ENCODE measurements around the gene MRPS15. TPM values are rescaled to one million over a fixed set of nuclear protein-coding genes. Genes with fewer than 3 reads are reported as not detected.

MRPS15 gene
- total RNA-seq, 1 donor from 2014 or later: 72.0 TPM

DNA sequence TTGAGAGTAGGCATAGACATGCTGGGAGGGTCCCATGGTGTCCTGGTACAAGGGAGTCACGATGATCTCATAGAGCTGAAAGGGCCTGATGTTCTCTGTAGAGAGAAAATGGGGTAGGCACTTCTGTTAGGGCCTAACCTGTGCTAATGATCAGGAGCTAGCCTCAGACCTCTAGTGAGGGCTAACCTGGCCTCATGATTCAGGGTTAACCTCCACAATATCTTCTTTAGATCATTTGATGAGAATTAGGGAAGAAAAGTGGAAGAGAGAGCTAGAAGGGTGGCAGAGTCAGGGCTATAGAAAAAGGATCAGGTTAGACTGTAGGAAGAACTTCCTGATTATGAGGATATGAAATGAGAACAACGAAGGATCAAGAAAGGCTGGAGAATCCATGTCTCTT lies 5.0 kb upstream of the MRPS15 start:
- no peaks in the 10 kb centered on the region for H3K36me3 Mint-ChIP-seq (ENCODE audit: insufficient read depth)
- H3K4me3 Mint-ChIP-seq (ENCODE audit: low read depth): no peak overlapping the region
- no peak overlapping the region for H3K27ac Mint-ChIP-seq
- H3K4me1 Mint-ChIP-seq (ENCODE audit: low read depth): peaks cover 16% of the 10 kb centered on the region
- DNase-seq (ENCODE audit: low spot score, unreplicated experiment): no peak
- H3K9me3 Mint-ChIP-seq (ENCODE audit: low read depth): no peaks in the 10 kb centered on the region
- H3K27me3 Mint-ChIP-seq: no peaks in the 10 kb centered on the region
- TF ChIP-seq, protein P1, sequence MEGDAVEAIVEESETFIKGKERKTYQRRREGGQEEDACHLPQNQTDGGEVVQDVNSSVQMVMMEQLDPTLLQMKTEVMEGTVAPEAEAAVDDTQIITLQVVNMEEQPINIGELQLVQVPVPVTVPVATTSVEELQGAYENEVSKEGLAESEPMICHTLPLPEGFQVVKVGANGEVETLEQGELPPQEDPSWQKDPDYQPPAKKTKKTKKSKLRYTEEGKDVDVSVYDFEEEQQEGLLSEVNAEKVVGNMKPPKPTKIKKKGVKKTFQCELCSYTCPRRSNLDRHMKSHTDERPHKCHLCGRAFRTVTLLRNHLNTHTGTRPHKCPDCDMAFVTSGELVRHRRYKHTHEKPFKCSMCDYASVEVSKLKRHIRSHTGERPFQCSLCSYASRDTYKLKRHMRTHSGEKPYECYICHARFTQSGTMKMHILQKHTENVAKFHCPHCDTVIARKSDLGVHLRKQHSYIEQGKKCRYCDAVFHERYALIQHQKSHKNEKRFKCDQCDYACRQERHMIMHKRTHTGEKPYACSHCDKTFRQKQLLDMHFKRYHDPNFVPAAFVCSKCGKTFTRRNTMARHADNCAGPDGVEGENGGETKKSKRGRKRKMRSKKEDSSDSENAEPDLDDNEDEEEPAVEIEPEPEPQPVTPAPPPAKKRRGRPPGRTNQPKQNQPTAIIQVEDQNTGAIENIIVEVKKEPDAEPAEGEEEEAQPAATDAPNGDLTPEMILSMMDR (IDR thresholded peaks at IDR 0.05; ENCODE audit: unreplicated experiment): no peak

DNA sequence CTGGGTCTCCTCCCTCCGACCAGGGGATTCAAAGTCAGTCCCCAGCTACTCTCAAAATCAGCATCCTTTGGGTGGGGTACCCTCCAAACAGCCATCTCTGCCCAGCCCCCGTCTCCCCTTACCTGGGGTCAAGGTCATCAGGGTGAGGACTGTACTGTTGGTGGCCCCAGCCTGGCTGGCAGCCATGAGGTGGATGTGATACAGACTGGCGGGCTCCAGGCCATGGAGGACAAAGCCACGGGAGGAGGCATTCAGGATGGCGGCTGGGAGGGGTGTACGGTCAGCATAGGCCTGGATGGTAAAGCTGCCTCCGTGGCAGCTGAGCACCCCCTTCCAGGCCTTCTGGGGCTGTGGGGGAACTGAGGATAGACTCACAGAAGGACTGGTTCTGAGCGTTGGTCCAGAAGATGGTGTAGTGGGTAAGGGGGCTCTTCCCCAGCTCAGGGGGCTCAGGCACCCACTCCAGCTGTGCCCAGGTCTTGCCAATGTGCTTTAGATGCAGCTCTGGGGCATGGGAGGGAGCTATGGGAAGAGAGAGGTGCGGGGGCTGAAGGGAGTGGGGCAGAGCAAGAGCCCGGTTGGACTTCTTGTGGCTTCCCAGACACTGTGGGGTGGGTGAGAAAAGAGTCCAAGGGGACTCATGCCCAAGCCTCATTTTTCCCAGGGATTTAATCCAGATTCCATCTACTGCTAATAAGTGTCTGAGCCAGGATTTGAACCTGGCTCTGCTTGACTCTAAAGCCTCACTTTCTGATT lies 3.7 kb upstream of the MRPS15 start:
- H3K27me3 Mint-ChIP-seq: no peaks in the 10 kb centered on the region
- H3K36me3 Mint-ChIP-seq (ENCODE audit: insufficient read depth): peaks cover 1% of the 10 kb centered on the region
- H3K27ac Mint-ChIP-seq: no peak overlapping the region
- DNase-seq (ENCODE audit: low spot score, unreplicated experiment): no peak
- TF ChIP-seq, protein P1 (IDR thresholded peaks at IDR 0.05; ENCODE audit: unreplicated experiment): no peak
- H3K4me1 Mint-ChIP-seq (ENCODE audit: low read depth): peaks cover 21% of the 10 kb centered on the region
- no peaks in the 10 kb centered on the region for H3K9me3 Mint-ChIP-seq (ENCODE audit: low read depth)
- H3K4me3 Mint-ChIP-seq (ENCODE audit: low read depth): no peak overlapping the region

DNA sequence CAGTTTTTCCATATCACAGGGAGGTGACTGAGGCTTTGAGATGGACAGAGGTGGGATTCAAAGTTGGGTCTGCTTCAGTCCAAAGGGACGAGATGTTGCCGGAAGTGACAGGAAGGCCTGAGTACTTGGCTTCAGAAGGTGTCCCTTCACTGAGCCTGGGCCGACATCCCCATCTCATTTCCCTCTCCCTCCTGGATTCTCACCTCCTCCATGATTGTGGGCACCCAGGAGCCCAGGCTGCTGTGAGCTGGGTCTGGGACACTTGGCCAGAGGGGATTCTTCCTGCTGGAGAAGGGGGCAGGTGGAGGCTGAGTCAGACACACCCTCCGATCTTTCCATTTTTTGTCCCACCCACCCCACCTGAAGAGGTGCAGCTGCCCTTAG lies 2.8 kb upstream of the MRPS15 start:
- Mint-ChIP-seq H3K27ac (no peak overlapping the region), H3K27me3 (no peaks in the 10 kb centered on the region), H3K9me3 (ENCODE audit: low read depth) (no peaks in the 10 kb centered on the region), H3K4me1 (ENCODE audit: low read depth) (peaks cover 21% of the 10 kb centered on the region), H3K4me3 (ENCODE audit: low read depth) (no peak overlapping the region), H3K36me3 (ENCODE audit: insufficient read depth) (peaks cover 3% of the 10 kb centered on the region)
- no peak for DNase-seq (ENCODE audit: low spot score, unreplicated experiment)
- TF ChIP-seq, protein P1 (IDR thresholded peaks at IDR 0.05; ENCODE audit: unreplicated experiment): no peak

DNA sequence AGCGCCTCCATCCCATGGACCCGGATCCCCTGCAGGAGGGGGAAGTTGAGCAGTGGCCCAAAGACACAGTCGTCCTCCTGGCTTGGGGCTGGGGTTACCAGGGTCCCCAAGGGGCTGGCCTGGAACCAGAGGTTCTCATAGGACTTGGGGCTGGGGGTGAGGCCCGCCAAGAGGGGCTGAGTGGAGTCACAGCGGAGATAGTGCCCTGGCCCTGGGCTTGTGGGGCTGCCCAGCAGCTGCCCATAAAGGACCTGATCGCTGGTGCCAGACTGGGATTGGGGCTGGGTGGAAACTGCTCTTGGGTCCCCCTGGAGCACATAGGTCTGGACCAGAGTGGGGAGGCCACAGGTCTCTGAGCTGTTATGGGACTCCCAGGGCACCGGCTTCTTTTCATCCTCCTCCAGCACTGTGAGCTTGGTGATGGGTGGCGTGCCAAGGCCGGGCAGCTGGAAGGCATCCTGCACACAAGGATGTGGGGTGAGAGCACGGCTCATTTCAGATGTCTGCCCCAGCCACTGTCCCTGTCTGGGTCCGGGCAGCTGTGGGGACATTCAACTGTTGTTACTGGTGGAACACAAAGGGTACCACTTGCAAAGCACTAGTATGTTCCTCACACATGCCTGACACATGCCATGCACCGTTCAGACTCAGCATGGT lies 2.3 kb upstream of the MRPS15 start:
- no peak for DNase-seq (ENCODE audit: low spot score, unreplicated experiment)
- H3K4me1 Mint-ChIP-seq (ENCODE audit: low read depth): peaks cover 21% of the 10 kb centered on the region
- H3K9me3 Mint-ChIP-seq (ENCODE audit: low read depth): no peaks in the 10 kb centered on the region
- TF ChIP-seq, protein P1 (IDR thresholded peaks at IDR 0.05; ENCODE audit: unreplicated experiment): no peak
- peaks cover 3% of the 10 kb centered on the region for H3K36me3 Mint-ChIP-seq (ENCODE audit: insufficient read depth)
- H3K27me3 Mint-ChIP-seq: no peaks in the 10 kb centered on the region
- no peak overlapping the region for H3K4me3 Mint-ChIP-seq (ENCODE audit: low read depth)
- peak overlapping the region; percentile 24 for H3K27ac Mint-ChIP-seq

DNA sequence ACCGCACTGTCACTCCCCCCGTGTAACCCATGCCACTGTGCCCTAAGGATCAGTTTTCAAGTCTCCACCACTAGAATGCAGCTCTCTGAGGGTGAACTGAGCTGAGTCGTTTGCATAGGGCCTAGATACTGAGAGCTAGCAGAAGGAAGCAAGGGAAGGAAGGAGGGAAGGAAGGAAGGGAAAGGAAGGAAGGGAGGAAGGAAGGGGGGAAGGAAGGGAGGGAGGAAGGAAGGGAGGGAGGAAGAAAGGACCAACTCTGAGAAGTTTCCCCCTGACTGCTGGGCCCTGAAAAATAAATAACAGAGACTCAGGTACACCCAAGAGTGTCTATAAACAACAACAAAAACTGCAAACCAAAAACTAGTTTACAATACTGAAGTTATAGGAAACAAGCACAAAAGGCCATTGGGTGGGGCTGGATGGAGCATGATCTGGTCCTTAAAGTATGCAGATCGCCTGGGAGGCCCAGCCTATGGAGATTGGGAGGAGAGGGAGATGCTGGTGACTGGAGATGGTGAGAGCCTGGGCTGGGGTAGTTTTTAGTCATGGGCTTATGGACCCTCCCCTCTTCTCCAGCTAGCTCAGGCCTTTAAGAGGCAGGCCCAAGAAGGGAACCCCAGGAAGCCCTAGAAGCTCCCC lies 1.7 kb upstream of the MRPS15 start:
- Mint-ChIP-seq H3K27me3 (no peaks in the 10 kb centered on the region), H3K4me3 (ENCODE audit: low read depth) (peak overlapping the region; percentile 99), H3K4me1 (ENCODE audit: low read depth) (peaks cover 21% of the 10 kb centered on the region), H3K9me3 (ENCODE audit: low read depth) (no peaks in the 10 kb centered on the region), H3K36me3 (ENCODE audit: insufficient read depth) (peaks cover 3% of the 10 kb centered on the region), H3K27ac (peak overlapping the region; percentile 98)
- DNase-seq (ENCODE audit: low spot score, unreplicated experiment): no peak
- TF ChIP-seq, protein P1 (IDR thresholded peaks at IDR 0.05; ENCODE audit: unreplicated experiment): no peak
